Measurements from ENCODE around the gene GNAO1. TPM values are rescaled to one million over a fixed set of nuclear protein-coding genes. Genes with fewer than 3 reads are reported as not detected.

Gene GNAO1
- polyA plus RNA-seq, 1 experiment = 10.8 TPM

DNA sequence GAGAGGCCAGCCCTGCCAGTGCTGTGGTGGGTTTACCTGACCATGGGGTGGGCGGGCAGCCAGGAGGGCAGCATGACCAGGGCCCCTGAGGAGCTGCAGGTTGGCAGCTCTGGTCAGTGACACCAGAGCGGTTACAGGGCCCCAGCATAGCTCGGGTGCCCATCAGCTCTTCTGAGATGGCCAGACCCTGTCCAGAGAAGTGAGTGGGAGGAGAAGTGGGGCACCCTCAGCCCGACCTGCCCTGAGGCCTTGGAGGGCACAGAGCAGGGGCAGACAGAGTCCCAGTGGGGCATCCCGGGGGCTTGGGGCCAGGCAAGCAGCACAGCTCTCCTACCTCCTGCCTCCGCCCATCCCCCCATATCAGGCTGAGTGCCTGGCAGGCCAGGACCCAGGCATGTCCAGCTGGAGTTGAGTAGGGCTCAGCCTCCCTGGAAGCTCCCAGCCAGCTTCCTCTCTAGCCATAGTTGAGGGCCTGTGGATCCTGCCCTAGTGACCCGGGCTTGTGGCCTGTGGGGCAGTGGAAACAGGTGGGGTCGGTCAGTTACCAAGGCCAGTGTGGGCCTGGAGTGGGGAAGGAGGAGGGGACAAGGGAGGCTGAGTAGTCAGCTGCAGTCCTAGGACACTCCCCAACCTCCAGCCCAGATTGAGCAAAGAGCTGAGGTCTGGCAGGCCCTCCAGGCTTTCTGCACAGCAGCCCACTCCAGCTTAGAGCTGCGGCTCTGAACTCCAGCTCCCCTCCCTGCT lies 150.5 kb downstream of the GNAO1 start:
- TF ChIP-seq, protein P1, sequence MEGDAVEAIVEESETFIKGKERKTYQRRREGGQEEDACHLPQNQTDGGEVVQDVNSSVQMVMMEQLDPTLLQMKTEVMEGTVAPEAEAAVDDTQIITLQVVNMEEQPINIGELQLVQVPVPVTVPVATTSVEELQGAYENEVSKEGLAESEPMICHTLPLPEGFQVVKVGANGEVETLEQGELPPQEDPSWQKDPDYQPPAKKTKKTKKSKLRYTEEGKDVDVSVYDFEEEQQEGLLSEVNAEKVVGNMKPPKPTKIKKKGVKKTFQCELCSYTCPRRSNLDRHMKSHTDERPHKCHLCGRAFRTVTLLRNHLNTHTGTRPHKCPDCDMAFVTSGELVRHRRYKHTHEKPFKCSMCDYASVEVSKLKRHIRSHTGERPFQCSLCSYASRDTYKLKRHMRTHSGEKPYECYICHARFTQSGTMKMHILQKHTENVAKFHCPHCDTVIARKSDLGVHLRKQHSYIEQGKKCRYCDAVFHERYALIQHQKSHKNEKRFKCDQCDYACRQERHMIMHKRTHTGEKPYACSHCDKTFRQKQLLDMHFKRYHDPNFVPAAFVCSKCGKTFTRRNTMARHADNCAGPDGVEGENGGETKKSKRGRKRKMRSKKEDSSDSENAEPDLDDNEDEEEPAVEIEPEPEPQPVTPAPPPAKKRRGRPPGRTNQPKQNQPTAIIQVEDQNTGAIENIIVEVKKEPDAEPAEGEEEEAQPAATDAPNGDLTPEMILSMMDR (IDR thresholded peaks at IDR 0.05; ENCODE audit: insufficient read depth, low read depth, low read length) = no peak
- no peaks in the 10 kb centered on the region for H3K27me3 ChIP-seq (ENCODE audit: control insufficient read depth, insufficient read depth, low read length)
- no peak for DNase-seq (ENCODE audit: low read depth)
- CTCF ChIA-PET = interaction anchor here (0.7 to 5.1 kb wide), 4 partner anchors 10 to 124 kb away, joined by 3 to 32 read pairs (median 7); no protein-coding TSS in a partner anchor
- POLR2A ChIA-PET = no interaction called here
- H3K36me3 ChIP-seq (ENCODE audit: control insufficient read depth, insufficient read depth, low read length) = peaks cover 1% of the 10 kb centered on the region; the same call in 1 of the 2 replicates
- no peak overlapping the region for H3K4me3 ChIP-seq (ENCODE audit: low read depth, low read length)

- Histone ChIP-seq H3K27me3 (ENCODE audit: control insufficient read depth, insufficient read depth, low read length) (no peaks in the 10 kb centered on the region), H3K4me3 (ENCODE audit: low read depth, low read length) (no peak overlapping the region), H3K36me3 (ENCODE audit: control insufficient read depth, insufficient read depth, low read length) (no peaks in the 10 kb centered on the region)
- no peak for DNase-seq (ENCODE audit: low read depth)
- POLR2A ChIA-PET = no interaction called here
- CTCF ChIA-PET = interaction anchor here (0.9 to 5.1 kb wide), 3 partner anchors 10 to 25 kb away, joined by 3 to 32 read pairs (median 4); no protein-coding TSS in a partner anchor
- TF ChIP-seq, protein P1 (IDR thresholded peaks at IDR 0.05; ENCODE audit: insufficient read depth, low read depth, low read length) = no peak
Observed at GRCh38 chr16:56343661-56344517, 152.6 kb downstream of the GNAO1 start.

- ChIA-PET POLR2A (no interaction called here), CTCF (interaction anchor here (0.9 to 1.2 kb wide), 2 partner anchors 10 to 11 kb away, joined by 3 read pairs; no protein-coding TSS in a partner anchor)
- H3K36me3 ChIP-seq (ENCODE audit: control insufficient read depth, insufficient read depth, low read length) = no peaks in the 10 kb centered on the region
Observed at GRCh38 chr16:56344518-56345405, 153.5 kb downstream of the GNAO1 start.

DNA sequence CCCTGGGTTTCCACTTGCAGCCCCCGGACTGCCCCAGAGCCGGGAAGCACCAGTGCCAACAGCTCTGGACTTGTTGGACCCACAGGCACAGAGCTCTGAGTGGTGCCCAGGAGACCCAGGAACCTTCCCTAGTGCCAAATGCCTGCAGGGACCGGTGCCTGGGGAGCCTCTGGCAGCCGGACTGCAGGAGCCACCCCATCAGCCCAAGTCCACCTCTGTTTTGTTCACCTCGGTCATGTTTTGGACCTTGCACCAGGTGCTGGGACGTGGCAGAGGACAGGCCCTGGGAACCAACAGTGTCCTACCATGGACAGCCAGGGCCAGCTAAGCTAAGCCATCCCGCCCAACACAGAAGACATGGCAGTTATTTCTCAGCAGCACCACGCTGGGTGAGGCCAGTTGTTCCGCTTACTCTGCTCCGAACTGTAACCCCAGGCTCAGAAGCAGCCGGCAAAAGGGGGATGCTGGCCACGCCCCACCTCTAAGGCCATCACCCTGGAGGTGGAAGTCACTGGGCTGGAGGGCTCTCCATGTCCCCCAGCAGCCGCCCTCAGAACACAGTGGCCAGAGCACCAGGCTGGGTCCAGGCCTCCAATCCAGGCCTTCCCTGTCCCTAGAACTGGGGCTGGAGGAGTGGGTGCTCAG lies 154.2 kb downstream of the GNAO1 start:
- Histone ChIP-seq H3K27me3 (ENCODE audit: control insufficient read depth, insufficient read depth, low read length) (no peaks in the 10 kb centered on the region), H3K4me3 (ENCODE audit: low read depth, low read length) (no peak overlapping the region), H3K36me3 (ENCODE audit: control insufficient read depth, insufficient read depth, low read length) (no peaks in the 10 kb centered on the region)
- ChIA-PET POLR2A (no interaction called here), CTCF (interaction anchor here (1.2 kb wide), 1 partner anchor 11 kb away, joined by 3 read pairs; no protein-coding TSS in a partner anchor)
- DNase-seq (ENCODE audit: low read depth) = no peak
- TF ChIP-seq, protein P1 (IDR thresholded peaks at IDR 0.05; ENCODE audit: insufficient read depth, low read depth, low read length) = no peak

More at GRCh38 chr16:56344518-56345405, 153.5 kb downstream of the GNAO1 start:
- H3K27me3 ChIP-seq (ENCODE audit: control insufficient read depth, insufficient read depth, low read length) = no peaks in the 10 kb centered on the region
- TF ChIP-seq, protein P1 (IDR thresholded peaks at IDR 0.05; ENCODE audit: insufficient read depth, low read depth, low read length) = no peak
- no peak overlapping the region for H3K4me3 ChIP-seq (ENCODE audit: low read depth, low read length)
- no peak for DNase-seq (ENCODE audit: low read depth)

Data from BJ (cell line).